ENCODE results near the gene CLPX.

DNA sequence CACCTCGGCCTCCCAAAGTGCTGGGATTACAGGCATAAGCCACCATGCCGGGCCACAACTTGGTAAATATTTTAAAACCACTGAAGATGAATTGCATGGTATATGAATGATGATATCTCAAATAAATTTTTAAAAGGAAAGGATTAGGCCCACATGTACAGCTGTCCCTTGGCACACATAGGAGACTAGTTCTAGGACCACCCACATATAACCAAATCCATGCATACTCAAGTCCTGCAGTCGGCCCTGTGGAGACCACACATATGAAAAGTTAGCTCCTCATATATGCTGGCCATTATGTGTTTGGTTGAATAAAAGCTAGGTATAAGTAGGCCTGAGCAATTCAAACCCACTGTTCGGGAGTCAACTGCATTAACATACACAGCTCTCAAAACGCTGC is 10.6 kb downstream of the CLPX start:
- TF ChIP-seq SUZ12 (IDR thresholded peaks at IDR 0.05; ENCODE audit: extremely low read depth, insufficient read depth, insufficient read length) (no peak), YY1 (IDR thresholded peaks at IDR 0.05; ENCODE audit: insufficient read depth, insufficient read length) (no peak), ZNF274 (IDR thresholded peaks at IDR 0.05; ENCODE audit: low read depth, low read length) (no peak)

Data from NT2/D1 (cell line).